ENCODE measurements around the gene BTAF1. TPM values are rescaled to one million over a fixed set of nuclear protein-coding genes. Genes with fewer than 3 reads are reported as not detected.

The BTAF1 gene
- total and polyA plus RNA-seq, 7 donors, result 4.5 to 14.7 (median 9.8) TPM

- intact Hi-C loops (cut with DNase I), result no loop called here
- H3K36me3 ChIP-seq (ENCODE audit: insufficient read depth in 1 of 2, low read depth in 1 of 2), result peaks cover 4 to 51% of the 10 kb centered on the region in 2 donors
- H3K4me3 ChIP-seq, result no peak overlapping the region
- DNase-seq (no peak), ATAC-seq (no peak)
- no peaks in the 10 kb centered on the region for H3K4me1 ChIP-seq
- no peaks in the 10 kb centered on the region for H3K9me3 ChIP-seq
- no peak overlapping the region for H3K27ac ChIP-seq
- WGBS, 3 donors, result 92 to 94% (median 94%) methylated on average over 5 of the region's 5 CpGs
- no peaks in the 10 kb centered on the region for H3K27me3 ChIP-seq (ENCODE audit: insufficient read depth in 3 of 3, low read length in 2 of 3)
- no peak for TF ChIP-seq CTCF (IDR thresholded peaks at IDR 0.05)
Observed at GRCh38 chr10:91944880-91945630, 21.5 kb downstream of the BTAF1 start.

- Histone ChIP-seq H3K4me3 (no peak overlapping the region), H3K9me3 (no peaks in the 10 kb centered on the region), H3K4me1 (no peaks in the 10 kb centered on the region), H3K27me3 (ENCODE audit: insufficient read depth in 3 of 3, low read length in 2 of 3) (no peaks in the 10 kb centered on the region), H3K36me3 (ENCODE audit: insufficient read depth in 1 of 2, low read depth in 1 of 2) (peaks cover 18 to 81% of the 10 kb centered on the region in 2 donors), H3K27ac (no peak overlapping the region)
- DNase-seq (no peak), ATAC-seq (no peak)
- no peak for TF ChIP-seq CTCF (IDR thresholded peaks at IDR 0.05)
- WGBS, 3 donors, result 96 to 97% (median 97%) methylated on average over 2 of the region's 2 CpGs
- intact Hi-C loops (cut with DNase I), result loop anchor here in 1 of 2 donors (10.0 kb wide), 1 partner anchor 119 kb away; no protein-coding TSS in a partner anchor
Observed at GRCh38 chr10:91953600-91954160, 30.1 kb downstream of the BTAF1 start.

- no peak for TF ChIP-seq CTCF (IDR thresholded peaks at IDR 0.05)
- Histone ChIP-seq H3K36me3 (ENCODE audit: insufficient read depth in 1 of 2, low read depth in 1 of 2) (peaks cover 18 to 96% of the 10 kb centered on the region in 2 donors), H3K27ac (no peak overlapping the region), H3K4me3 (no peak overlapping the region), H3K4me1 (no peaks in the 10 kb centered on the region), H3K27me3 (ENCODE audit: insufficient read depth in 3 of 3, low read length in 2 of 3) (no peaks in the 10 kb centered on the region), H3K9me3 (no peaks in the 10 kb centered on the region)
- WGBS, 3 donors, result 90 to 92% (median 91%) methylated on average over 3 of the region's 3 CpGs
- no peak for DNase-seq
- intact Hi-C loops (cut with DNase I), result loop anchor here in 1 of 2 donors (10.0 kb wide), 1 partner anchor 120 kb away; no protein-coding TSS in a partner anchor
- ATAC-seq, result no peak
Observed at GRCh38 chr10:91955114-91955513, 31.5 kb downstream of the BTAF1 start.

- H3K4me3 ChIP-seq, result no peak overlapping the region
- no peak for TF ChIP-seq CTCF (IDR thresholded peaks at IDR 0.05)
- no peaks in the 10 kb centered on the region for H3K9me3 ChIP-seq
- H3K4me1 ChIP-seq, result no peaks in the 10 kb centered on the region
- 72 to 98% (median 92%) methylated on average over 1 of the region's 1 CpG for WGBS, 3 donors
- intact Hi-C loops (cut with DNase I), result loop anchor here in 1 of 2 donors (10.0 kb wide), 1 partner anchor 122 kb away; no protein-coding TSS in a partner anchor
- no peak for ATAC-seq
- no peak overlapping the region for H3K27ac ChIP-seq
- H3K36me3 ChIP-seq (ENCODE audit: insufficient read depth in 1 of 2, low read depth in 1 of 2), result peaks cover 18 to 100% of the 10 kb centered on the region in 2 donors
- DNase-seq, result no peak
- H3K27me3 ChIP-seq (ENCODE audit: insufficient read depth in 3 of 3, low read length in 2 of 3), result no peaks in the 10 kb centered on the region
Observed at GRCh38 chr10:91957091-91957490, 33.5 kb downstream of the BTAF1 start.
